ENCODE data around the gene TARS2.

The TARS2 gene, protein sequence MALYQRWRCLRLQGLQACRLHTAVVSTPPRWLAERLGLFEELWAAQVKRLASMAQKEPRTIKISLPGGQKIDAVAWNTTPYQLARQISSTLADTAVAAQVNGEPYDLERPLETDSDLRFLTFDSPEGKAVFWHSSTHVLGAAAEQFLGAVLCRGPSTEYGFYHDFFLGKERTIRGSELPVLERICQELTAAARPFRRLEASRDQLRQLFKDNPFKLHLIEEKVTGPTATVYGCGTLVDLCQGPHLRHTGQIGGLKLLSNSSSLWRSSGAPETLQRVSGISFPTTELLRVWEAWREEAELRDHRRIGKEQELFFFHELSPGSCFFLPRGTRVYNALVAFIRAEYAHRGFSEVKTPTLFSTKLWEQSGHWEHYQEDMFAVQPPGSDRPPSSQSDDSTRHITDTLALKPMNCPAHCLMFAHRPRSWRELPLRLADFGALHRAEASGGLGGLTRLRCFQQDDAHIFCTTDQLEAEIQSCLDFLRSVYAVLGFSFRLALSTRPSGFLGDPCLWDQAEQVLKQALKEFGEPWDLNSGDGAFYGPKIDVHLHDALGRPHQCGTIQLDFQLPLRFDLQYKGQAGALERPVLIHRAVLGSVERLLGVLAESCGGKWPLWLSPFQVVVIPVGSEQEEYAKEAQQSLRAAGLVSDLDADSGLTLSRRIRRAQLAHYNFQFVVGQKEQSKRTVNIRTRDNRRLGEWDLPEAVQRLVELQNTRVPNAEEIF

GRCh38 chr1:150486966-150487762 lies at the start of gene TARS2:
Gene TARS2, plus strand, starts transcription at chr1:150487419. Its CDS starts 32 bp downstream, at chr1:150487451.
- peak; percentile 71 to 91 (median 89) for DNase-seq (ENCODE audit: low read depth in 3 of 3)

DNA sequence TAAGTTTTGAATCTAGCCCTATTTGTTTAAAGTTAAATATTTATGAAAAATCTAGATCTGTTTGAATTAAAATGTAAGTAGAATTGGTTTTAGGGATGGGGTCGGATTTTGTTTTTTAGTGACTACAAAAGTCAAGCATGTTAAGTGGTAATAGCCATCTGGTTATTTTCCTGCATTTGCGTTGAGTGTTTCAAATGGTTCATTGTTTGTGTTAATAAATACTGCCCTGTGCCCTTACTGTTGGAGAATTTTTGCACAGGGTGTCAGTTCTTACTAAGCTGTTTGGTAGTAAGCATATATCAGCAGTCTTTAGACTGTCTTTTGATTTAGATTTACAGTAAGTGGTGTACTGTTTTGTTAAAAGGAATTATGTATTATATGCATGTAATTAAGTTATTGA lies 46.1 kb upstream of the TARS2 start:
- no peak for DNase-seq (ENCODE audit: low read depth in 3 of 3)

GRCh38 chr1:150444232-150444631 lies 43.0 kb upstream of the TARS2 start:
- no peak for DNase-seq (ENCODE audit: low read depth in 3 of 3)

- no peak for DNase-seq (ENCODE audit: low read depth in 3 of 3)
These were observed 31.0 kb upstream of the TARS2 start for GRCh38 chr1:150456146-150456647.

DNA sequence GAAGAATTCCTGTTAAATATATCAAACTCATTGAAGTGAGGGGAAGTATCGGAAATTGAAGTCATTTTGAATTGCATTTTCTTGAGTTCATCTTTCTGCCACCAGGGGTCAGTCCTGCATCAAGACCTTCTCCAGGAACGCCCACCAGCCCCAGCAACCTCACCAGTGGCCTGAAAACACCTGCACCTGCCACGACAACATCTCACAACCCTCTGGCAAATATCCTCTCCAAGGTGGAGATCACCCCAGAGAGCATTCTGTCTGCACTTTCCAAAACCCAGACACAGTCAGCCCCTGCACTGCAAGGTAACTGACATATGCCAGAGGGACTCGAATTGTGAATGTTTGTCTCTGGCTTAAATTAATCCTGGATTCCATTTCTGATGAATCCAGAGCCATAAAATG lies 22.8 kb upstream of the TARS2 start:
- DNase-seq (ENCODE audit: low read depth in 3 of 3) = peak; percentile 38 to 65 (median 54)

GRCh38 chr1:150466964-150467363 lies 20.3 kb upstream of the TARS2 start:
- no peak for DNase-seq (ENCODE audit: low read depth in 3 of 3)

DNA sequence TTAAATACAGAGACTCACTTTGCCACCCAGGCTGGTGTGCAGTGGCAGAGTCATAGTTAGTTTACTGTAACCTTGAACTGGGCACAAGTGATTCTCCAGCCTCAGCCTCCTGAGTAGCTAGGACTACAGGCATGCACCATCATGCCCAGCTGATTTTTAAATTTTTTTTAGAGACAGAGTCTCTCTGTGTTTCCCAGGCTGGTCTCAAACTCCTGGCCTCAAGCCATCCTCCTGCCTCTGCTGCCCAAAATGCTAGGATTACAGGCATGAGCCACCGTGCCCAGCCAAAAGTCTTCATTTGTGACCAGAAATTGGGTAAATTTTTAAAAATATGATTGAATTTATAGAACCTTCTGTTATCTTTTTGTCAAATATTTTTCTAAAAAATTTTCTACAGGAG lies 17.9 kb upstream of the TARS2 start:
- no peak for DNase-seq (ENCODE audit: low read depth in 3 of 3)

DNA sequence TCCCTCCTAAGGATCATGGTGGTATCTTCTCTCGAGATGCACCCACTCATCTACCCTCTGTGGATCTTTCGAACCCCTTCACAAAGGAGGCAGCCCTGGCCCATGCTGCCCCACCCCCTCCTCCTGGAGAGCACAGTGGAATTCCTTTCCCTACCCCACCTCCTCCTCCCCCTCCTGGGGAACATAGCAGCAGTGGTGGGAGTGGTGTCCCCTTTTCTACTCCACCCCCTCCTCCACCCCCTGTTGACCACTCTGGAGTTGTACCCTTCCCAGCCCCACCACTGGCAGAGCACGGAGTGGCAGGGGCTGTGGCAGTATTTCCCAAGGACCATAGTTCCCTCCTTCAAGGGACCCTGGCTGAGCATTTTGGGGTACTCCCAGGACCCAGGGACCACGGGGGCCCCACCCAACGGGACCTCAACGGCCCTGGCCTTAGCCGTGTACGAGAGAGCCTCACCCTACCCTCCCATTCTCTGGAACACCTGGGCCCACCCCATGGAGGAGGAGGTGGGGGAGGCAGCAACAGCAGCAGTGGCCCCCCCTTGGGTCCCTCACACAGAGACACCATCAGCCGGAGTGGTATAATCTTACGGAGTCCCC lies 14.5 kb upstream of the TARS2 start:
- DNase-seq (ENCODE audit: low read depth in 3 of 3) = no peak

GRCh38 chr1:150473659-150474058 lies 13.6 kb upstream of the TARS2 start:
- no peak for DNase-seq (ENCODE audit: low read depth in 3 of 3)

GRCh38 chr1:150474869-150475268 lies 12.3 kb upstream of the TARS2 start:
- DNase-seq (ENCODE audit: low read depth in 3 of 3) = no peak

- no peak for DNase-seq (ENCODE audit: low read depth in 3 of 3)
These were observed 10.5 kb upstream of the TARS2 start for GRCh38 chr1:150476754-150477153.

DNA sequence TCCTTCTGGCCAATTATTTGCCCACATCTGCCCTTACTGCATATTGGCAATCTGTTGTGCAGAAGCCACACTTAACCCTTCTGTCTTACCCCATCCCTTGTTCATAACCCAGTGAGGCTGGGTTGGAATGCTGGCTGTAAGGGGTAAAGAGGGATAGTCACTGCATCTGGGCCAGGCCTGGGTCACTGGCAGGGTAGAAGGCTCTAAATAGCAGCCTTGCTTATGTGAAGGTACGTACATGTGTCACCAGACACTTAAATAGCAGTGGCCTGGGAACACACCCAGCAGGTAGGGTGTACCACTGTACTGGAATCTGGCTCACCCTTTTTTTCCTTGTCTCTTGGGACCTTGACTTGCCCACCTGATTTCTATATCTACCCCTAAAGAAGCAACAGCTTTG lies 9.9 kb upstream of the TARS2 start:
- DNase-seq (ENCODE audit: low read depth in 3 of 3) = no peak

DNA sequence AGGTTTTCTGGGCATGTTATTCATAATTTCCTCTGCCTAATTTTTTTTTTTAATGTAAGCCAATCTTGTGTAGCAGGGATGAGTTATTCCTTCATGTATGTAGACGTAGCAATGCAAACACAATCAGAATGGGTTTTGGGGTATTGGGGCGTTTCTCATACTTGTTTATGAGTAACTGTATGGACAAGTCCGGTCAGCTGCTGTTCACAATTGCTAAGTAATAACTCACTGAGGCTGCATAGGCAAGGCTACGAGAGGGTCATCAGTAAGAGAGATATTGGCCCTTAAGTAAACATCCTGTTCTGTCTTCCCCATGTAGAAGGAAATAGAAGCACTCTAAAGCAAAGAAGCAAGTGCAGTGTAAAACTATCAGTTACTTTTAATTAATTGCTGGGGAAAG lies 9.5 kb upstream of the TARS2 start:
- DNase-seq (ENCODE audit: low read depth in 3 of 3) = no peak

DNA sequence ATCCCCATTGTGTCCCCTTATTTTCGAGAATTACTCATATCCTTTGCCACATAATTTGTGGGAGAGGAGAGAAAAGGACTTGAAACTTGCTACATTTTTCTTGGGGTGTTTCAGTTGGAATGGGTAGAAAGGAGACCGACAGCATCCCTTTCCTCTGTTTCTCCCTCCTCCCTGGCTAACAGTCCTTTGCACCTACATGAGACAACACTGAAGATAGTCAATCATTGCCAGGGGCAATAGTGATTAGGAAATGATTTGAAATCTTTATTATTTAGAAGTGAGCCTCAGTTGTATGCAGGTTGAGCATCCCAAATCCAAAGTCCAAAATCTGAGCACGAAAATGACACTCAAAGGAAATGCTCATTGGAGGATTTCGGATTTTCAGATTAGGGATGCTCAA lies 7.8 kb upstream of the TARS2 start:
- DNase-seq (ENCODE audit: low read depth in 3 of 3) = no peak

DNA sequence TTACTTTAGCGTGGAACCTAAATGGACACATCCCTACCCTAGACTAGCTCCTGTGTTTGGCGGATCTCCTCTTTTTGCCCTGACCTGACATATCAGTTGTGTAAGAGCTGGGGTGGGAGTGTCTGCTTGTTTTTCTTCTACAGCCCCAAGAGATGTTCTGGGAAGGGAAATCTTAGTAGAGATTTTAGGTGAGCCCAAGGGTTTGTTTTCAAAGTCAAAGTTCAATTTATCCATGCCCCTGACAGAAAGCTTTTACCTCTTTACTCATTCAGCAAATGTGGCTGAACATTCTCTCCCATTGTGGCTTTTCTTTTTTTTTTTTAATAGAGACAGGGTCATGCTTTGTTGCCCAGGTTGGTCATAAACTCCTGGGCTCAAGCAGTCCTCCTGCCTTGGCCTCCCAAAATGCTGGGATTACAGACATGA lies 7.3 kb upstream of the TARS2 start:
- DNase-seq (ENCODE audit: low read depth in 3 of 3) = no peak

- DNase-seq (ENCODE audit: low read depth in 3 of 3) = no peak
These were observed 2.8 kb upstream of the TARS2 start for GRCh38 chr1:150484431-150484830.

- no peak for DNase-seq (ENCODE audit: low read depth in 3 of 3)
These were observed 2.4 kb upstream of the TARS2 start for GRCh38 chr1:150484861-150485260.

DNA sequence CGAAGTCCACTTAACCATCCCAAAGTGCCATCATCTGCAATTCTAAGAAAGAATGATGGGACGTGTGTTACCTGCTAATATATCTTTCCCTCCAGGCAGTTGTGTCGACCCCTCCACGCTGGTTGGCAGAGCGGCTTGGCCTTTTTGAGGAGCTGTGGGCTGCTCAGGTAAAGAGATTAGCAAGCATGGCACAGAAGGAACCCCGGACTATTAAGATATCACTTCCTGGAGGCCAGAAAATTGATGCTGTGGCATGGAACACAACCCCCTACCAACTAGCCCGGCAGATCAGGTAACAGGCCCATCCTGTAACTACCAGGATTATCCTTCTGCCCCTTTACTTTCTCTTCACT lies 520 bp downstream of the TARS2 start:
- DNase-seq (ENCODE audit: low read depth in 3 of 3) = no peak

- no peak for DNase-seq (ENCODE audit: low read depth in 3 of 3)
These were observed 6.0 kb downstream of the TARS2 start for GRCh38 chr1:150493175-150493574.

DNA sequence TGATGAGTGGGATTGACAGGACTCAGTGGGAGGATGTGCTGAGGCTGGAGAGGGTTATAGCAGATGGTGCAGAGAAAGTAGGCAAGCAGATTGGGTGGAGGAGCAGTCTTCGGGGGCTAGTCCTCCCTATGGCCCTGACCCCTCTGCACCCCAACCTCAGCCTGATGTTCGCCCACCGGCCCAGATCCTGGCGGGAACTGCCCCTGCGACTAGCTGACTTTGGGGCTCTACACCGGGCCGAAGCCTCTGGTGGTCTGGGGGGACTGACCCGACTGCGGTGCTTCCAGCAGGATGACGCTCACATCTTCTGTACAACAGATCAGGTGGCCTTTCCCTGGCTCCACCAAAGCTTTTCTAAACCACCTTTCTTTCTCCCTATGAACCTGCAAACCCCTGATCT lies 11.1 kb downstream of the TARS2 start:
- no peak for DNase-seq (ENCODE audit: low read depth in 3 of 3)

DNA sequence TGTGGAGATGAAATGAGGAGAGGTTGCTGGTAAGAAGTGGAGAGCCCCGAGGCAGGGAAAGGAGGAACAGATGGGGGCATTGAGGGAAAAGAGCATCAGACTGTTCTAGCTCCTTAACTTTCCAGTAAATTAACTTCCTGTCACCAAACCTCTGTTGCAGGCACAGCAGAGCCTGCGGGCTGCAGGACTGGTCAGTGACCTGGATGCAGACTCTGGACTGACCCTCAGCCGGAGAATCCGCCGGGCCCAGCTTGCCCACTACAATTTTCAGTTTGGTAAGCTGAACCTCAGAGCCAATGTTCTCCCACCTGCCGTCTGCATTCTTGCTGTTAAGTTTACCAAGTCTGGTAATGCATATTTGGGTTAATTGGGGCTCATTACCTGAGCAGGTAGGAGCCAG lies 18.2 kb downstream of the TARS2 start:
- DNase-seq (ENCODE audit: low read depth in 3 of 3) = no peak
